T-helper 1 cell treated with Interleukin-12 subunit alpha and Interleukin-12 subunit beta and Interleukin-4 antibody, amounts not matched to agents 30 μg/mL and 1 μg/mL, for 36 hours (primary cell): Measurements from ENCODE around the gene DNM3.

Source experiments
- H3K27ac Mint-ChIP-seq: one replicate; pipeline ENCODE4 v1.8.0; 2021; ENCODE audit warnings: mild to moderate bottlenecking, mixed read lengths
- H3K27me3 Mint-ChIP-seq: one replicate; pipeline ENCODE4 v1.8.0; 2021; ENCODE audit warnings: low read depth, mixed read lengths
- H3K36me3 Mint-ChIP-seq: one replicate; pipeline ENCODE4 v1.8.0; 2021; ENCODE audit warnings: low read depth, mixed read lengths
- H3K4me1 Mint-ChIP-seq: one replicate; pipeline ENCODE4 v1.8.0; 2021; ENCODE audit warnings: low read depth, mixed read lengths
- H3K4me3 Mint-ChIP-seq: one replicate; pipeline ENCODE4 v1.8.0; 2021; ENCODE audit warnings: mild to moderate bottlenecking, moderate library complexity, mixed read lengths
- H3K9me3 Mint-ChIP-seq: one replicate; pipeline ENCODE4 v1.8.0; 2021; ENCODE audit warnings: mixed read lengths

DNM3 gene

DNA sequence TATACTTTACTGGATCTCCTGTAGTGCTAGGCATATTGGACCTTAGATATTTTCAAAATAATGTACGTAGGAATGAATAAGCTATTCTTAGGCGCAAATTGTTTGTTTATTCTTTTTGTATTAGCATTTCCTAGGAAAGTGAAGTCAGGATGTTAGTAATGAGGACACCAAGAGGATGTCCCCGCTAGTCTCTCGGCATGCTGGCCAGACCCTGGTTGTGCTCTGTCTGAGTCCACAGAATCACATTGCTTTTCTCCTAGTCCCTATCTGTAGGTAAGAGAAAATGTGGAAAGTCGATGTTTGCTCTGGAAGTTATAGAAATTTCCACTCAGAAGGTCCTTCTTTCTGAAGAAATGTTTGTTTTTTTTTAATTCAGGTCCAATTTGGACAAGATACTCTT is 31.1 kb downstream of the DNM3 start:
- Mint-ChIP-seq H3K9me3 (no peaks in the 10 kb centered on the region), H3K27ac (no peak overlapping the region), H3K36me3 (no peaks in the 10 kb centered on the region), H3K4me1 (no peaks in the 10 kb centered on the region), H3K27me3 (peaks cover 29% of the 10 kb centered on the region), H3K4me3 (no peak overlapping the region)

DNA sequence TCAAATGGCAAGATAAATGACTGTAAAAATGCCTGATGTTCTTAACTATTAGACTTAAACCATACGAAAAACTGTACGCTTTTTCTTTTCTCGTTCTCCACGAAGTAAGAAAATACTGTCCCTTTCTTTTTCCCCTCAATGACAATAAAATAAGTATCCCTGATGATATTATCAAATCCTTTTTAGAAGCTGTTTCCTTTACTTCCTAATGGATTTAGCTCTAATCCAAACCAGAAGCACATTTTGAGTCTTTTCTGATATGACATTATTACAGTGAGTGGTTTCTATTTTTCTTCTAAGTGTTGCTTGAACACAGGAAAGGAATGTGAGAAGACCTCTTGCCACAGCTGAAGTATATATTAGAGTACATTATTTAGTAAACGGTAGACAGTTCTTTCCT is 32.4 kb downstream of the DNM3 start:
- H3K27me3 Mint-ChIP-seq: peaks cover 29% of the 10 kb centered on the region
- no peaks in the 10 kb centered on the region for H3K9me3 Mint-ChIP-seq
- H3K27ac Mint-ChIP-seq: no peak overlapping the region
- no peaks in the 10 kb centered on the region for H3K4me1 Mint-ChIP-seq
- H3K36me3 Mint-ChIP-seq: no peaks in the 10 kb centered on the region
- H3K4me3 Mint-ChIP-seq: no peak overlapping the region

DNA sequence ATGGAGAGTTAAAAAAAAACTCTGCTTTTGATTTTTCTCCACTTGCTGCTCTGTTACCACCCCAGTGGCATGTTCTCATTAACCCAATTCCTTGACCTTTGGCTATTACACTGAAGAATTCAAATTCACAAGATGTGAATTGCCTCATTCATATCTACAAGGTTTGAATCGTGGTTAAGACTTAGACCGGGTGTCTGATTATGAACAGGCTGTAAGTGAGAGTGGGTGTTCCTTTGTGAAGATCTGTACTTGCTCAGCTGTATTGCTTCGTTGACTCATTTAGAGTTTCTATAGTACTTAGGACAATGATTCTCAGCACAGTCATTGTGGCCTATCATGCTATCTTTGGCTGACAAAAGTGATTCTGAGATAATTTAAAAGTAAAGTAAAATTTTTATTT is 36.4 kb downstream of the DNM3 start:
- Mint-ChIP-seq H3K4me1 (no peaks in the 10 kb centered on the region), H3K27me3 (peaks cover 13% of the 10 kb centered on the region), H3K36me3 (no peaks in the 10 kb centered on the region), H3K4me3 (no peak overlapping the region), H3K27ac (no peak overlapping the region), H3K9me3 (no peaks in the 10 kb centered on the region)

DNA sequence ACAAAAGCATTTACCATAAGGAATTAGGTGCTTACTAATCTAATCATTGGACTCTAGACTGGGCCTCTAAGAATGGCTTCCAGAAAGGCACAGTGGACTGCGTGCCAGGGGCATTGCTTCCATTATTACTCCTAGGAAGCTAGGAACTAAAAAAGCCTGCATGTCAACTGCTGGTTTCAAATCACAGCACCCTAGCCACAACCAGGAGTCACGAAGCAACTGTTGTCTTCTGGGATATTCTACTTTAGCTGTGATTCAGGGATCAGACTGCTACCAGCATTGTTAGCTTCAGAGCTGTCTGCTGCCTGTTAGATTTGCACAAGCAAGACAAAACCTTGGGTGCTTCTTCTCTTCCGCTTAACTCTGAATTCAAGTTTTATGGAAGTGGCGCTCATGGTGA is 38.3 kb downstream of the DNM3 start:
- H3K27ac Mint-ChIP-seq: no peak overlapping the region
- H3K4me1 Mint-ChIP-seq: peaks cover 6% of the 10 kb centered on the region
- H3K4me3 Mint-ChIP-seq: no peak overlapping the region
- H3K27me3 Mint-ChIP-seq: peaks cover 5% of the 10 kb centered on the region
- no peaks in the 10 kb centered on the region for H3K9me3 Mint-ChIP-seq
- H3K36me3 Mint-ChIP-seq: no peaks in the 10 kb centered on the region

DNA sequence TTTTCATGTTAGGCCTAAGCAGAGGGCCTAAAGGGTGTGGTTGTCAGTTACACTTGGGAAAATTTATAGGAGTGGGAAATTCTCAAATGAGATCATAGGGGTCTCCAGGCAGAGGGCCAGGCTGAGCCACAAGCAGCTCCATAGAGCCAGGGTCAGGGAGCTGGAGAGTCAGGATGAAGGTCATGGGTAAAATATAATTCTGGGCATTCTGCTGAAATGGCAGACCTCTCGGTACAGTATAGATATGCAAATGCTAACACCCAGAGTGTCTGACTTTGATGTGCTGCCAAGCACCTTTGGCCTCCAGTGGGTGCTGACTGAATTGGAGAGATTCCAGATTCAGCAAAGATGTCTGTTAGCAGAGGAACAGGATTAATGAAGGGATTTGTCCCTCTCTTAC is 40.1 kb downstream of the DNM3 start:
- Mint-ChIP-seq H3K9me3 (no peaks in the 10 kb centered on the region), H3K27me3 (peaks cover 4% of the 10 kb centered on the region), H3K36me3 (no peaks in the 10 kb centered on the region), H3K4me1 (peaks cover 6% of the 10 kb centered on the region), H3K4me3 (no peak overlapping the region), H3K27ac (no peak overlapping the region)

DNA sequence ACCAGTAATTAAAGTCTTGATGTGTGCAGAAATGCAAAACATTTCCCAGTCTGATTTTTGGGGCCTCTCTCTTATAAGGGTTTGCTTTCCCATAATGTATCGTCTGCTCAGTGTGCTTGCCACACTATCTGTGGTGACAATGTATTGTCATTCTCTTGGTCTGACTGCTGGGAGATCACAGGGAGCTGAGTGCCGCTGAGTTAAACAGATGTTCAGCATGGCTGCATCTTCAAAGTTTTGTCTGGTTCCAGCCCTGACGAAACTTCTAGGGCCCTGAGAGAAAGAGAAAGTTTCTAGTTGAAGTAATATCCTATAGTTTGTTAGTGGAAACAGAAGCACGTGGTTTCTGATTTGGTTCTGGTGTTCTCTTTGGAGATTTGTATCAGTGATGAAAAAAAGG is 42.6 kb downstream of the DNM3 start:
- no peaks in the 10 kb centered on the region for H3K36me3 Mint-ChIP-seq
- no peak overlapping the region for H3K27ac Mint-ChIP-seq
- no peaks in the 10 kb centered on the region for H3K9me3 Mint-ChIP-seq
- no peak overlapping the region for H3K4me3 Mint-ChIP-seq
- H3K27me3 Mint-ChIP-seq: no peaks in the 10 kb centered on the region
- peaks cover 6% of the 10 kb centered on the region for H3K4me1 Mint-ChIP-seq

DNA sequence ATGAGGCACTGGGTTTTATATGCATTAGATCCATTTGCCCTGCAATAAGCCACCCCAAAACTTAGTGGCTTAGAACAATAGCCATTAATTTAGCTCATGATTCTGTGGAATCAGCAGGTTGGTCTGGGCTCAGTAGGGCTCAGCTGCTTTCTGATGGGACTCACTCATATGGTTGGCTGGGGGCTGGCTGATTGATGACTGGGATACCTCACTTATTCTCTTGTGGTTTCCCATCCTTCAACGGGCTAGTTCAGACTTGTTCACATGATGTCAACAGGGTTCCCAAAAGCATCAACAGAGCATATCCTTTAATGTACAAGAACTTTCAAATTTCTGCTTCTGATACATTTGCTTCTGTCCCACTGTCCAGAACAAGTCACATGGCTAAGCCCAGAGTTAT is 43.2 kb downstream of the DNM3 start:
- H3K9me3 Mint-ChIP-seq: no peaks in the 10 kb centered on the region
- no peak overlapping the region for H3K4me3 Mint-ChIP-seq
- H3K36me3 Mint-ChIP-seq: no peaks in the 10 kb centered on the region
- no peaks in the 10 kb centered on the region for H3K27me3 Mint-ChIP-seq
- H3K4me1 Mint-ChIP-seq: peaks cover 6% of the 10 kb centered on the region
- no peak overlapping the region for H3K27ac Mint-ChIP-seq

DNA sequence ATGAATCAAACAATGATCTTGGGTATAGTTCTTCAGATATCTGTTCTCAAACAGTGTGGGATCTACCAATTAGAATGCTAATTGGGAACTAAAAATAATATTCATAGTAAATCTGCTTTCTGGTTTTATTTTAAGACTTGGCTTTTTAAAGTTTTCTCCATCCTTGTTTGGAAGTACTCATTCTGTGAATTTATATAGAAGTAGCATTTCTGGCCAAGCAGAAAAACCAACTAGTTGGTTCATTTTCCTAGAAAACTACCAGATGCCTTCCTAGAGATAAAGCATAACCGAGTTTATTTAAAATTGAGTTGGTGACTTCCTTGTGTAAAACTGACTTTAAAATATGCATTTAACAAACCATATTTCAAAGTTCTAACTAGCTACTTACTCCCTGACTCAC is 48.8 kb downstream of the DNM3 start:
- Mint-ChIP-seq H3K4me1 (no peaks in the 10 kb centered on the region), H3K36me3 (peaks cover 3% of the 10 kb centered on the region)

DNA sequence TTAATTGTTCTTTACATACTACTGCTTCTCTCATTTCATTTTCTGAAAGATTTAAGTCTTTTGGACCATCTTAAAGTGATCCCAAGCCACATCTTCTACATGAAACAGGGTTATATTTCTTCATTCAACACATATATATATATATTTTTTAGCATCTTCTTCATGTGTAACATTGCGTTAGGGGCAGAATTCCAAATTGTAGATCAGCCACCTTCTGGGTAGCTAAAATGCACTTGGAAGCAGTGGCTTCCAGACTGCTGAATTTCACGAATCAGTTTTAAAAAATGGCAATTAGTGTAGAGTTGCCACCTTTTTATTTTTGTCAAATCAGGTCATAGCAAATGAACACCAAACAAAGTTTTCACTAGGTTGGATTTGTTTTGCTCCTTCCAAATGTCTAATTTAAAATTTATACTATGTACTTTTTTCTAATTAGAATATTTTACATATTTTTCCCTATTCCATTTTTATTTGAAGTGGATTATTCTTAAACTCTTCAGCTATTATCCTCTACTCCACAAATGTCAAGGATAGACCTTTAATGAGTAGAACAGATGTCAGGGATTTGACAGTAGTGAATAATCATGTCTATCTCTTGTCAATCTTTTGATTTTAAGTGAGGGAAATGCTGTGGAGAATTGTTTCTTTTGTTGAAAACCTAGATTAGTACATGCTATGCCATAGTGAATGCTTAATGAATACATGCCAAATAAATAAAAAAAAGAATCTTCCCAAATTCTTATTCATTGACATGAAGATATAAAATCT is 55.8 kb downstream of the DNM3 start:
- Mint-ChIP-seq H3K4me1 (no peaks in the 10 kb centered on the region), H3K27ac (no peak overlapping the region), H3K9me3 (no peaks in the 10 kb centered on the region), H3K4me3 (no peak overlapping the region), H3K27me3 (no peaks in the 10 kb centered on the region), H3K36me3 (peaks cover 3% of the 10 kb centered on the region)

More for the DNA sequence above, 48.8 kb downstream of the DNM3 start:
- Mint-ChIP-seq H3K27me3 (peaks cover 3% of the 10 kb centered on the region), H3K9me3 (no peaks in the 10 kb centered on the region), H3K4me3 (no peak overlapping the region), H3K27ac (no peak overlapping the region)

DNA sequence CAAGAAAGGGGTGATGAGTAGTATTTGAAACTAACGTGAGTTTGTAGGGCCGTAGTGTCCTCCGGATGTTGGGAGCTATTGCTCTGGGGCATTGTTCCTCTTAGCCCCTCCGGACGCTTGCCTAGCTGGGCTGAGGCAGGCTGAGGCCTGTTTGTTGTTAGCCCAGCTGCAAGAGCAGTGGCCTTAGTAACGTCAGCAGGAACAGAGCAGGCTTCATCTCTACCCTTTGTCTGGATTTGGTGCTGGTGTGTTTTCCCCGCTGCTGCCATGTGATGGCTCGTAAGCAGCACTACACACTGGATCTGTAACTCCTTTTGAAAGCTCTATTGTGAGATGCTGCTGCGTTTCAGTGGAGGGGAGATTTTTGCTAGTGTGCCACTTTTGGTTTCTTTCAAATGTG is 57.6 kb downstream of the DNM3 start:
- no peaks in the 10 kb centered on the region for H3K27me3 Mint-ChIP-seq
- peaks cover 3% of the 10 kb centered on the region for H3K36me3 Mint-ChIP-seq
- H3K27ac Mint-ChIP-seq: no peak overlapping the region
- peaks cover 2% of the 10 kb centered on the region for H3K4me1 Mint-ChIP-seq
- H3K4me3 Mint-ChIP-seq: no peak overlapping the region
- no peaks in the 10 kb centered on the region for H3K9me3 Mint-ChIP-seq

DNA sequence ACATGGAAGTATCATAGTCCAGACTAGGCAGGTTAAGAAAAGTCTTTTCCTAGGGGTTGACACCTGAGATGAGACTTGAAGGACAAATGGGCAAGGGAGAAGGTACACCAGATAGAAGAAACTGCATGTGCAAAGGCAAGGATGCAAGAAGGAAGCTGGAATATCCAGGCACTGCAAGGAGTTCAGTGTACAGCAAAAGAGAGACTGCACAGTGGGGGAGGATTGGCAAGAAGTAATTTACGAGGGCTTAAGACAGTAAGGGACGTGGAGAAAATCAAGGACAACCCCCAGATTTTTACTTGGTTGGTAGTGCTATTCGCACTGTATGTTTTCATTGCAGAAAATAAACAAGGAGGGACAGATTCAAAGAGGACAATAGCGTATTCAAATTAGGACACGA is 58.5 kb downstream of the DNM3 start:
- H3K4me1 Mint-ChIP-seq: peaks cover 2% of the 10 kb centered on the region
- H3K27me3 Mint-ChIP-seq: no peaks in the 10 kb centered on the region
- H3K36me3 Mint-ChIP-seq: no peaks in the 10 kb centered on the region
- H3K9me3 Mint-ChIP-seq: no peaks in the 10 kb centered on the region
- no peak overlapping the region for H3K27ac Mint-ChIP-seq
- H3K4me3 Mint-ChIP-seq: no peak overlapping the region

DNA sequence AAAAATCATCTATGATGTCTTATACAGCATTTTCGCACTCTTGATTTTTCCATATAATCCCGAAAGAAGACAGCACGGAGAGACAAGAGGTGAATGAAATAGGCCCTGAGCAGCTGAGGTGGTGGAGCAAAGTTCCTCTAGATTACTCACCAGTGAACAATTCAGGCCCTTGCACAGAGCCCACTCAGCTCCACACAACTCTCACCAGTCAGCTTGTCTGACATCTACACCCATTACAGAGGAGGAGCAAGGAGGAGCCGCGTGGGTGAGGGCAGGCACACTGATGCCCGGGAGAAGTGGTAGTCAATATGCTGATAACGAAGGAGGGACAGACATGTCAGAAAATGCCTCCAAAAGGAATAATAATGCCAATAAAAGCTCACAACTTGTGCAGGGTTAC is 59.9 kb downstream of the DNM3 start:
- no peak overlapping the region for H3K4me3 Mint-ChIP-seq
- H3K27me3 Mint-ChIP-seq: no peaks in the 10 kb centered on the region
- H3K4me1 Mint-ChIP-seq: peaks cover 2% of the 10 kb centered on the region

DNA sequence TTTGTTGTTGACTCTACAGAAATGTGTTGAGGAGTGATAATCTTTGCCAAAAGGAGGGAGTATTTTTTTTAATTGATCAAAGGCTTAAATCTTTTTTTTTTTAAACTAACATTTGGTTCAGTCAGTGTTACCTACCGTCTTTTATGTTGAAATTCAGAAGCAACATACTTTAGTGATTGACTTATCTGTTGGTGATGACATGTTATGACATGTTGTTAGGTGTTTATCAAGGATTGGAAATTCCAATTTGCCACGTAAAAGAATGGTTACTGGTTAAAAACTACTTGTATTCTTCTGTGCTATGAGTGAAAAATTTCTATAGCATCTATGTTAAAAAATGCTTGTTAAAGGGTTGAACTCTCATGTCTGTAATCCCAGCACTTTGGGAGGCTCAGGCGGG is 61.2 kb downstream of the DNM3 start:
- no peak overlapping the region for H3K4me3 Mint-ChIP-seq
- peaks cover 2% of the 10 kb centered on the region for H3K27me3 Mint-ChIP-seq
- no peak overlapping the region for H3K27ac Mint-ChIP-seq
- peaks cover 2% of the 10 kb centered on the region for H3K4me1 Mint-ChIP-seq
- no peaks in the 10 kb centered on the region for H3K36me3 Mint-ChIP-seq
- H3K9me3 Mint-ChIP-seq: no peaks in the 10 kb centered on the region

More for the DNA sequence above, 59.9 kb downstream of the DNM3 start:
- Mint-ChIP-seq H3K27ac (no peak overlapping the region), H3K9me3 (no peaks in the 10 kb centered on the region), H3K36me3 (no peaks in the 10 kb centered on the region)

DNA sequence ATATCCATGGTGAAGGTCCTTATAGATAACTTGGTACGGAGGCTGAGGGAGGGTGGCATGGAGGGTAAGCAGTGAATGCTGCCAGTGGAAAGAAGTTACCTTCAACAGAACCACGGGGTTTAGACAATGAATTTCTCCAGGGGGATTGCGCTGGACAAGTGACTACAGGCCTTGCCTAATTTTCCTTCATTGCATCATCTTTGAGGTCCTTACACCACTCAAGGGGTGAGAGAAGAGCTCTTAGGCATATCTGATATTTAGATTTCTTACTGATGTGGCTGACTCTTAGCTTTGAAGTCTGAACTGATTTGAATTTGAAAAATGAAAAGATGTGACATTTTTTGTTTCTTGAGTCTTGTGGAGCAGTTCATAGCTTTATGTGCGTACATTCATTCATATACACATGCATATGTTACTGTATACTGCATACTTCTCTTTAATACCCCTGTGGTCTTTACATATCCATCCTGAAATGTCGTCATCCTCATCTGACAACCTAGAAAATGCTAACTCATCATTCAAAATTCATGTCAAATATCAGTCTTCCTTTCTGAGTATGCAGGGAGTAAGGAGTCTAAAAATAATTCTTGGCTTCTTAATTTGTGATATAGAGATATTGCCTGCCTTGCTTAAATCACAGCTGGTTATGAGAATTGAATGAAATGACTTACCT is 63.6 kb downstream of the DNM3 start:
- no peaks in the 10 kb centered on the region for H3K9me3 Mint-ChIP-seq
- peaks cover 4% of the 10 kb centered on the region for H3K4me1 Mint-ChIP-seq
- peaks cover 3% of the 10 kb centered on the region for H3K27me3 Mint-ChIP-seq
- no peaks in the 10 kb centered on the region for H3K36me3 Mint-ChIP-seq
- H3K27ac Mint-ChIP-seq: no peak overlapping the region
- no peak overlapping the region for H3K4me3 Mint-ChIP-seq

DNA sequence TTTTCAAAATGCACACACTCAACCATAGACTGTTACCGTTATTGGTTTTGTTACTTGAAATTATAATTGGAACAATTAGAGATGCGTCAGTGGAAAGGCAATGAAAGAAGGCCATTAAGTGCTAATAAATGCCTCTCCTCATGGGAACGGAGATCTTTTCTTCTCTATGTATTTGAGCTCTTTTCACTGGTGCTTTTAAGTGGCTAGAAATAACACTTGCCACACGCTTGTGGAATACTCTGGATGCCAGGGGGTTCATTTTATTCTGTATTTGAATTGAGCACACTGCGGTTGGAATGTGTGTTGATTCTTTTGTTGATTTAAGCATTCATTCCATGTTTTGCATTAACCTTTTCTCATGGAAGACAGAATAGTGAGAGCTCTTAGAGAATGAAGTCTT is 68.4 kb downstream of the DNM3 start:
- peaks cover 2% of the 10 kb centered on the region for H3K4me1 Mint-ChIP-seq
- H3K27me3 Mint-ChIP-seq: peaks cover 3% of the 10 kb centered on the region
- H3K27ac Mint-ChIP-seq: no peak overlapping the region
- no peaks in the 10 kb centered on the region for H3K36me3 Mint-ChIP-seq
- no peaks in the 10 kb centered on the region for H3K9me3 Mint-ChIP-seq
- H3K4me3 Mint-ChIP-seq: no peak overlapping the region
